GM21515 (cell line): Measurements from ENCODE around the gene GRIN1.

Experiments
- ATAC-seq: cut with Tn5 transposase; IDR thresholded peaks from one replicate; pipeline ENCODE4 v1.9.1; 2021; ENCODE audit not compliant: unreplicated experiment

GRIN1 gene

DNA sequence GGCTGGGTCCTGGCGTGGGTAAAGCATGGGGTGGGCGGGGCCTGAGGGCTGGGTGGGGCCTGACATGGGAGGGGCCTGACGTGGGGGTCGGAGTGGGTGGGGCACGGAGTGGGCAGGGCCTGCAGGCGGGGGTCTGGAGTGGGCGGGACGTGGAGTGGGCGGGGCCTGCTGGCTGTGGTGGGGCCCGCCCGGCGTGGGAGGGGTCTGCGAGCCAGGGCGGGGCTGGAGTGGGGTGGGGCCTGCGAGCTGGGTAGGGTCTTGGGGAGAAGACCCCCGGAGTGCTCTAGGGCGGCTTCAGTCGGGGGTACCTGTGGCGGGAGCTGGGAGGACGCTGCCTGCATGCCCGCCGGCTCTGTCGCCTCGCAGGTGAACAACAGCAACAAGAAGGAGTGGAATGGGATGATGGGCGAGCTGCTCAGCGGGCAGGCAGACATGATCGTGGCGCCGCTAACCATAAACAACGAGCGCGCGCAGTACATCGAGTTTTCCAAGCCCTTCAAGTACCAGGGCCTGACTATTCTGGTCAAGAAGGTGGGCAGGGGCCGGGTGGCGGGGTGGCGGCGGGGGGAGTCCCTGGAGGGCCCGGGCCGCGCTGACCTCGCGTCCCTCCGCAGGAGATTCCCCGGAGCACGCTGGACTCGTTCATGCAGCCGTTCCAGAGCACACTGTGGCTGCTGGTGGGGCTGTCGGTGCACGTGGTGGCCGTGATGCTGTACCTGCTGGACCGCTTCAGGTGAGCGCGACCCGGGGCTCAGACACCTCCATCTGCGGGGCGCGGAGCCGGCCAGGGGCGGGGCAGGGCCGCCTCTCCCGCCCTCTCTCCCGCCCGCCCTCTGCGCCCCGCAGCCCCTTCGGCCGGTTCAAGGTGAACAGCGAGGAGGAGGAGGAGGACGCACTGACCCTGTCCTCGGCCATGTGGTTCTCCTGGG lies 22.9 kb downstream of the GRIN1 start:
- no peak for ATAC-seq

- no peak for ATAC-seq
Measured at GRCh38 chr9:137162505-137163364, 23.8 kb downstream of the GRIN1 start.

DNA sequence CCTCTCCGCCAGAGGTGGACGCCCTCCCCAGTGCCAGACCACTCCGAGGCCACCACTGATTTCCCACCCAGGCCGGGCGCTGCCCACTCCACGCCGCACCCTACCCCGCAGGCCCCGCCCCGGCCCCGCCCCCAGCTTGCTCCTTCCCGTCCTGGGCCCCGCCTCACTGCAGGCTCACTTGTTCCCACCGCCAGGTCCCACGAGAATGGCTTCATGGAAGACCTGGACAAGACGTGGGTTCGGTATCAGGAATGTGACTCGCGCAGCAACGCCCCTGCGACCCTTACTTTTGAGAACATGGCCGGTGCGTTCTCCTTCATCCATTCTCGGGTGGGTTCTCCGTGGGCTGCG lies 24.4 kb downstream of the GRIN1 start:
- no peak for ATAC-seq

- ATAC-seq: no peak
Measured at GRCh38 chr9:137163805-137164204, 24.9 kb downstream of the GRIN1 start.

DNA sequence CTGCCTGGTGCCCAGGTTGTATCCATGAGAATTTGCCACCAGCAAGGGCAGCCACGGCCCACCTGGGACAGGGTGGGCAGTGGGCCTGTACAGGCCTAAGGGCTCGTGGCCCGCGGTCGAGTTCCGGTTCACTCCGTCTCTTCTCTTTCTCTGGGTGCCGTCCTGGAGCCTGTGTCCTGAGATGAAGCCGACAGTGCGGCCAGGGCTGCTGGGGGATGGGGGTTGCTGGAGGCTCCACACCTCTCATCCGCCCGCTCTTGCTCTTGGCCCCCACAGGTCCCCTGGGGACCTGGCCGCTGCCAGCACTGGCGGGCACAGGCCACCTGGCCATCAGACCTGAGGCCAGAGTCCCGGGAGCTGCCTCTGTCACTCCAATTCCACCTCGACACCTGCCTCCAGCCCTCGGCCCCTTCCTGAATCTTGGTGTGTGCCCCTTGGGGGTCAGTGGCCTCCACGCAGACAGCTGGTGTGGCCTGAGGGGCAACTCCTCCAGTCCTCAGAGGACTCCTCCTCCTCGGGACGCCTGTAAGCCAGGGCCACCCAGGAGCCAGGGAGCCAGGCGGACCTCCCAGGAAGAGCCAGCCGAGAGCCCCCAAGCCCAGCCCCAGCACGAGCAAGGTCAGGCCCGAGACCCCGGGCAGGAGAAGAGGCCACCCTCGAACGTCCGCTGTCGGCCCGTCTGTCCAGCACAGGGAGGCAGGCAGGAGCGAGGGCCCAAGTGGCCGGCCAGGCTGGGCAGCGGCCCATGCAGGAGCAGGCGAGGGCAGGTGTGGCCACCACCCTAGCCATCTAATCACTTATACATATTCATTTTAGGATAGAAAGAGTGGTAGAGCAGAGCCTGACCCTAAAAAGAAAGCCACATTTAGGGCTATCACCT lies 25.7 kb downstream of the GRIN1 start:
- no peak for ATAC-seq

- no peak for ATAC-seq
Measured at GRCh38 chr9:137165250-137165836, 26.4 kb downstream of the GRIN1 start.

DNA sequence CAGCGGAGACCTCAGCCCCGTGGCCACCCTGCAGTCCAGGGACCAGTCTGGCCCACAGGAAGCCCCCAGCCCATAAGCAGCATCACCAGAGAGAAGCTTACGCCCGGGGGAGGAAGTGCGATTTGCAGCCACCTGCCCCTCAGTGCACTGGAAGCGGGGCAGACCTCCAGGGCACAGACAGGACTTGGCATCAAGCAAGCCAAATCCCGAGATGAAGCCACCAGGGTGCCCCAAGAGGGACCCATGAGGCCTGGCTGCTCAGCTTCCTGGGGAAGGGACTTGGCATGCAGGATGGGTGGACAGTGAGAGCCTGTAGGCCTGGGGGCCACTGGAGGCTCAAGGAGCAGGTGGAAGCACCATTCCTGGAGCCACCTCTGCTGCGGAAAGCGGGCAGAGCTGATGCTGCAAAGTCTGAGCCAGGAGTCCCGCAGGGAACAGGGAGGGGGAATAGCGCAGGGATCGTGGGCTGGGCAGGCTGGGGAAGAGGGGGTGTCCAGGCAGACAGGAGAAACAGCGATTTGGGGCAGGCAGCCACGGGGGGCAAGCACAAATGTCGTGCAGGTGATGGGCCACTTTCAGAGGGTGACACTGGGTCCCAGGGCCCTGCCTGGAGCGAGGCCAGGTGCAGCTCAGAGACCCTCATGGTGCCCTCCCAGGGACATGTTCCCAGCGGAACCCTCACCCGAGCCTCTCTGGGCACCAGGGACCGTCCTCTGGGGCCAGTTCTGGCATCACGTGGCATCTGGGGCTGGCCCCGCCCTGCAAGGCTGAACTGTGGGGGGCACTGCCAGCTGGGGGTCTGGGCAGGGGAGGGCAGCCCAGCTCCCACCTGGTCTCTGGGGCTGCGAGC lies 27.7 kb downstream of the GRIN1 start:
- ATAC-seq: no peak

DNA sequence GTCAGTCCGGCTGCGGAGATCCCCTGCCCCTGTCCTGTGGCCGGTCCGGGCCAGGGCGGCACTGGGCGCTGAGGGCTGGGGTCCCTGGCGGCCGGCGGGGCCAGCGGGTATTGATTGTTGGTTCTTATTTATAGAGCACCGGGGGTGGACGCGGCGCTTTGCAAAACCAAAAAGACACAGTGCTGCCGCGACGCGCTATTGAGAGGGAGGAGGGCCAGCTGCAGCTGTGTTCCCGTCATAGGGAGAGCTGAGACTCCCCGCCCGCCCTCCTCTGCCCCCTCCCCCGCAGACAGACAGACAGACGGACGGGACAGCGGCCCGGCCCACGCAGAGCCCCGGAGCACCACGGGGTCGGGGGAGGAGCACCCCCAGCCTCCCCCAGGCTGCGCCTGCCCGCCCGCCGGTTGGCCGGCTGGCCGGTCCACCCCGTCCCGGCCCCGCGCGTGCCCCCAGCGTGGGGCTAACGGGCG lies 28.4 kb downstream of the GRIN1 start:
- no peak for ATAC-seq

- no peak for ATAC-seq
Measured at GRCh38 chr9:137167747-137168572, 29.0 kb downstream of the GRIN1 start.

- ATAC-seq: no peak
Measured at GRCh38 chr9:137168573-137168903, 29.6 kb downstream of the GRIN1 start.

GRCh38 chr9:137168904-137169856 lies 30.2 kb downstream of the GRIN1 start:
- ATAC-seq: no peak

DNA sequence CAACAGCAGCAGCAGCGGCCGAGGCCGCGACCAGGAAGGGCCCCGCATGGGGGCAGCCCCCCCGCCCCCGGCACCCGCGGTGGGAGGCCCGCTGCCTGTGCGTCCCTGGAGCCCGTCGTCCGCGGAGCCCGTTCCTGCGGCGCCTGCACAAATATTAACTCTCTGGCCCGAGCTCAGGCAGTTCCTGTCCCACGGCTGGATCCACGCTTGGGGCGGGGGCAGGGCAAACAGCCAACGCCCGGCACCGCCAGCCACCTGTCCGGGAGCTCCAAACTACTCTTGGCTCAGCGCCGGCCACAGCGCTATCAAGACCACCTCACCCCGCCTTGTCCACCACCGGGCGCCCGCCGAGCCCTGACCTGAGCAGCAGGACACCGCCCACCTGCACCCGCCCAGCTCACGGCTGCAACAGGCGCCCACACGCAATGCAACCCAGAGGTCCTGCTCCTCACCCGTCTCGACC lies 31.0 kb downstream of the GRIN1 start, which contains the start of gene LRRC26:
Gene LRRC26, minus strand, starts transcription at position 156 of the 463 bp plus-strand sequence. Its CDS starts 108 bp downstream, at position 48.
- ATAC-seq: no peak

- no peak for ATAC-seq
Measured at GRCh38 chr9:137170486-137171148, 31.7 kb downstream of the GRIN1 start.

- ATAC-seq: no peak
Measured at GRCh38 chr9:137171149-137171900, 32.4 kb downstream of the GRIN1 start.

- ATAC-seq: no peak
Measured at GRCh38 chr9:137172901-137173795, 34.2 kb downstream of the GRIN1 start.
